GM21576 (cell line): Measurements from ENCODE around the gene NEDD8.

Source experiments
- ATAC-seq: cut with Tn5 transposase; IDR thresholded peaks from one replicate; pipeline ENCODE4 v1.9.1; 2021; ENCODE audit warnings: mild to moderate bottlenecking, moderate library complexity; ENCODE audit not compliant: unreplicated experiment

NEDD8 gene

DNA sequence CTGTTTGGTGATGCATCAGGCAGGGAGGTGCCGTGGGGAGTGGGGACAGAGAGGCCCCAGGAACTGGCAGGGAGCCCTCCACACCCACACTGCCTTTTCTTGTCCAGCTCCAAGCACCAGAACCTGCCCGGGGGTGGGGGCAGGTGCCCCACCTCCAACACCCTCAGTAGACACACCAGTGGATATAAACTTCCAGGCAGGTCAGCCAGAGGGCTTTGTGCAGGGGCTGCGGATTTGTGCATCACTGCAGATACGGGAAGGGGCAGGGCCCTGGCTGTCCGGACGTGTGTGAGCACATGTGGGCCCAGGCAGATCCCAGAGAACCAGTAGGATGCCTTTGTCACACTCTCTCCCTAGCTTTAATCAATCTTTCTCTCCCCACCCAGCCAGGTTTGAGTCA is 32.1 kb upstream of the NEDD8 start:
- ATAC-seq = no peak

DNA sequence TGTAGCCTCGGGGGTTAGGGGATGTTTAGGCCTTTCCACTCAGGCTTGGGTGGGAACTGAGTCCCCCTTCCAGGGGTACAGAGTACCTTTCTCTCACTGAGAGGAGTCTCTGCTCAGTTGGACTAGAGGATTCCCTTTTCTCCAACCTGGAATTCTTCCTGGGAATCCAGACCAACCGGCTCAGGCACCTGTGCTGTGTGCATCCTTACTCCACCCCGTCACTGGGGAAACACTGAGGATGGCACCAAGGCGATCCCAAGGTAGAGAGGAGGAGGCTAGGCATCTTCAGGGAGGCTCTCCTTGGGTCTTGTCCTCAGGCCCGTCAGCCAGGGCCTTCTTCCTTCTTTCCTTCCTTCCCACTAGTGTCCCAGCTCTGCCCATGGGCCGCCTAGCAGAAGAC is 31.7 kb upstream of the NEDD8 start:
- no peak for ATAC-seq

DNA sequence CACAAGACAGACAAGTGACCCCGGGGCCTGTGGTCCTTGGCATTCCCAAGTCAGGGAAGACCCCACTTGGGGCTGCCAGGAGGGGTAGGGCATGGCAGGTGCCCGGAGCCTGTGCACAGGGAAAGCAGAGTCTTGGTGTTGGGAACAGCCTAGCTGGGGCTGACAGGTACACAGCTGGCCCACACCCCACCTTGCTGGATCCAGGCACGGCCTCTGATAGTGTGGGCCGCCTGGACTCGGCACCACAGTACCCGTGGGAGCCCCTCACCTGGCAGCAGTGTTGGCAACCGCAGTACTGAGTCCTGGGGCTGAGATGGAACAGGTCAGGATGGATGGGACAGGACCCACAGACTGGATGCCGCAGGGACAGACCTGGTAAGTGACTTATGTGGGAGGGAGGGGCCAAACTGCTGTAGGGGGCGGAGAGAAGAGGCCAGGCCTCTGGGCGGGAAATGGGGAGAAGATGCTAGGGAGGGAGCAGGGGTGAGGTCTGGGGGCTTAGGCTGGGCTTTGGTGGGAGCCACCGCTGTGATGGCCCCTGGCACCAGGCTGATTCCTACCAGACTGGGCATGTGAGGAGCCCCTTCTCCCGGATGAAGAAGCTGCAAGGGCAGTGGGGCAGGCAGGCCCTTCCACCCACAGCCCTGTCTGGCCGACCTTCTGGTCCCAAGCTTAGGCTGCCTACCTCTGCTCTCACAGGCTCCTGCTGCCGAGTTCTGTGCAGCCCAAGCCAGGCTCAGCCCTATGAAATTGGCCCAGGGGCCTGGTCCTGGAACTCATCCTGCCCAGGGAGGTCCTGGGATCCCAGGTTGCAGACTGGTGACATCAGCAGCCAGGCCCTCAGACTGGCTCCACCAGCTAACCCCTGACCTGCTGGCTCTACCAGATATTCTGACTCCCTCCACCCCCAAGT is 30.9 kb upstream of the NEDD8 start, which contains the start of gene TGM1:
Gene TGM1, minus strand, starts transcription at position 357 of the 913 bp plus-strand sequence. CDS start 825 bp downstream, outside the sequence.
- no peak for ATAC-seq

DNA sequence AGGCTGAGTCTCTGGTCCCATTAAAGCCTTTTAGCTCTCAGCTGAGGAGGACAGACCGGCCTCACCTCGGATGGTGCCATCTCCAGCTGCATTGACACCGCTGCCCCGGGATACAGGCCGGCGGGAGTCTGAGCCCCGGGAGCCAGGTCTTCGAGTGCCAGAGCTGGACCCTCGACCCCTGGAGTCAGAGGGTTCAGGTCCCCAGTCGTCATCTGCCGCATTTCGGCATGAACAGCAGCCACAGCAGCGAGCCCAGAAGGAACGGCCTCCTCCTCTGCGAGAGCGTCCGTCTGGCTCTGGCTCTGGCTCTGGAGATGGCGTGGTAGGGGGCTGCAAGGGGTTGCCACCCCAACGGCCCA is 29.8 kb upstream of the NEDD8 start:
- no peak for ATAC-seq

DNA sequence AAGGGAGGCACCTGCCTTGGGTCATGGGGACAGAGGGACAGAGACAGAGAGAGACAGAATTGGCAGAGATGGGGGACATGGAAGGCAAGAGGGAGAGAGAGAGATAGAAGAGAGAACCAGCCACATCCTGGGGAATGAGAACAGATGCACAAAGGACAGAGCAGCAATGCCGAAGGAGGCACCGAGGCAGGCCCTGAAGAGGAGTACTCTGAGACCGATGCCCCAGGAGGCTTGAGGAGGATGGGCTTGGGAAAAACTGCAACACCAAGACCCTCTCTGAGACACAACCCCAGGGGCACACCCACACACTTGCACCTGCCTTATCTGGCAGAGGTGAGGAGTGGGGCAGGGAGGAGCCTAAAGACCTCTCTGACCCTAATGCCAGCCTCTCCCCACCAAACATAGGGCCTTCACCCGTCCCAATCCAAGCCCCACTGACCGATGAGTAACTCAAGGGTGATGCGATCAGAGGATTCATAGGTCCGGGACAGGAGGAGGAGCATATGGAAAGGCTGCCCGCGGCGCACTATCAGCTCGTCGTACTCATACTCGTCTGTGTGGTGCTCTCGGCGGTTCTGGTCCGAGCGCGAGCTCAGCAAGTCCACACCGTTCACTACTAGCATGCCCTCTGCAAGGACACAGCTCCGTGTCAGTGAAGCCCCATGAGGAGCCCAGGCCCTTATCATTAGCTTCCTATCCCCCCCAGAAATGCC is 29.2 kb upstream of the NEDD8 start:
- no peak for ATAC-seq

DNA sequence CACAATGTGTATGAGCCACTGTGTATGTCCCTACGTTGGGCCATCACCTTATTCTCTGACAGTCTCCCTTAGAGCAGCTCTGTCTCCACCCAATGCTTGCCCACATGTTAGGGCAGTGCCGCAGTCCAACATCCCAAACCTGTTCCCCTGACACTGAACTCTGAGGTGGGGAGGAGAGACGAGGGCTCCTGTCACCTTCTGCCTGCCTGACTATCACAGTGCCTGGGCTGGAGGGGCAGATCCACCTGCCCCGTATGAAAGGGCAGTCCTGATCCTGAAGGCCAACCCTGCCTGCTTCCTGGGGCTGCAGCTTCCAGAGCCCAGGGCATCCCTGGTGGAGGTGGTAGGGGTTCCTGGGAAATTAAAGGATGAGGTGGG is 28.6 kb upstream of the NEDD8 start:
- ATAC-seq = no peak

DNA sequence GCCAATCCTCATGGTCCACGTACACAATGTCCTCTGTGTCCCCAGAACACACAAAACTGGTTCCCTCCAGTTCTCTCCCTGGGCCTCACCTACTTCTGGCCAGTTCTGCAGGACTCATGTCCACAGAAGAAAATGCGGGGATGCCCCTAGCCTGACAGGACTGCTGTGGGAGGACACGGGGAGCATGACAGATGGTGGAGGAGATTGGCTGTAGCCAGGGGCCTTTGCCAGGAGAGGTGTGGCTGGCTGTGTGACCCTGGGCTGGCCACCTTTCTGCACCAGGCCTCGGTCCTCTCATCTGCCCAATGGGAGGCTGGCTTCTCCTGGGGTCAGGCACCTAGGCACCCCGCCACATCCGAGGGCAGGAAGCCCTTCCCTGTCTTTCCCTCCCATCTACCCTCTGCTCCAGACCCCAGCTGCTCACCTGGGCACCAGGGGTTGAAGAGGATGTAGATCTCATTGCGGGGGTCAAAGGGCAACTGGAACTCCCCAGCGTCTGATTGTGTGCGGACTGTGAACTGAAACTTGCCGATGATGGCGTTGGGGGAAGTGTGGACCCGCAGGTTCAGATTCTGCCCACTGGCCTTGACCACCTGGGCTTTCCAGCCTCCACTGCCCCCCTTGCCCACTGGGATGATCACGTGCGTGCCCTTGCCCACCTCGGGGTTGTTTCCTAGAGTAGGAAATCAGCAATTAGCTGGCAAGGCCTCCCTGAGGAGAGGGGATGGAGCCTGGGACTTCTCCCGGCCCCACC is 28.0 kb upstream of the NEDD8 start:
- no peak for ATAC-seq

DNA sequence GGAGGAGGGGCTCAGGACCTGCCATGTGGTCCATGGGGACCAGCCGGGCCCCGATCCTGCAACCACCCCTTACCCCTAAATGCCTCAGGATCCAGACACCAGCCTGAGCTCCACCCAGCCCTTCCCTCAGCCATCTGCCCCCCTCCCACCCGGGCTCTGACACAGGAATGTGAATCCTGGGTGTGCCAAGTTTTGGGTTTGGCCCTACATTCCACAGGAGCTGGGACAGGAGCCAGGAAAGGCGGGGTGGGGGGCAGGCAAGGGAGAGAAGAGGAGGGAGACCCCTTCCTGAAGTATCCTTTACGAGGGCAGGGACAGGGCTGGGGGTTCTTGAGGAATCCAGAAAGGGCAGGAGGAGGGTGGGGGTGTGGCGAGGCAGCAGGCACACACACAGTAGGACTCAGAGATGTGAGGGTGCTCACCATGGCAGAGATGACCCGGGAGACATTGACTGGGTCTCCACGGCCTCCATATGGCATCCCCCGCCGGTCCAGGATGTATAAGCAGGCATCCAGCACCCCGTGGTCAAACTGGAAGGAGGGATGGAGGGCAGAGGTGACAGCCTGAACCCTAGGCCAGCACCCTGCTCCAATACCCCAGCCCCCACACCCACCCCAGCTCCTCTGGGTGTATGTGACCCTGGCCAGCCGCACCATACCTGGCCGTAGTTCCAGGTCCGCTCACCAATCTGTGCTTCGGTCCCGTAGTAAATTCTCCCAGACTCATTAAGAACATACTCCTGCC is 27.3 kb upstream of the NEDD8 start:
- no peak for ATAC-seq

DNA sequence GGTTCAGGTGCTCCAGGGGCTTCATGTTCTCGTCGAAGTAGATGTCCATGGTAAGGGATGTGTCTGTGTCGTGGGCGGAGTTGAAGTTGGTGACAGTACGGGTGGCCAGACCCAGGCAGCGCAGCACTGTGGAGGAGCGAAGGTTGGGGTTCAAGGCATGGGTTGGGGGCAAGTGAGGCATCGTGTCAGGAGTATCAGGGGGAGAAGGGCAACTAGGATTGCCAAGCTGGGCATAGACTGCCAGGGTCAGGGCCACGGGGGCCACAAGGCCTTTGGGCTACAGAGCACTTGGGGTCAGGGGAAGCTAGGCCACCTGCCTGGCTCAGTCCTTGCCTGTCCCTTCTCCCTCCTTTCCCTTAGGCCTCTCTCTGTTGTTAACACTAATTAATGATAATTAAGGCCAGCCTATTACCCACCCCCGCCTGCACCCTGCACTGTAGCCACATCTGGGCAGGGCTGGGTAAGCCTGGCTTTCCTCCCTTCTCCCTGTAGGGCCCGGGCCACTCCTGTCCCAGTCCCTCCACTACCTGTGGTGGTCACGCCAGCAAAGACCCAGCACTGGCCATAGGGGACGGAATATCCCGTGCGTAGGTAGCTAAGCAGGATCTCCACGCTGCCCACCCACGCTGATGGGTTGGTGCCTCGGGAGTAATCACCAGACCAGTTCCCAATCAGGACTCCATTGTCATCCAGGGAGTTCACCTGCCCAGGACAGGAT is 26.5 kb upstream of the NEDD8 start:
- ATAC-seq = no peak

DNA sequence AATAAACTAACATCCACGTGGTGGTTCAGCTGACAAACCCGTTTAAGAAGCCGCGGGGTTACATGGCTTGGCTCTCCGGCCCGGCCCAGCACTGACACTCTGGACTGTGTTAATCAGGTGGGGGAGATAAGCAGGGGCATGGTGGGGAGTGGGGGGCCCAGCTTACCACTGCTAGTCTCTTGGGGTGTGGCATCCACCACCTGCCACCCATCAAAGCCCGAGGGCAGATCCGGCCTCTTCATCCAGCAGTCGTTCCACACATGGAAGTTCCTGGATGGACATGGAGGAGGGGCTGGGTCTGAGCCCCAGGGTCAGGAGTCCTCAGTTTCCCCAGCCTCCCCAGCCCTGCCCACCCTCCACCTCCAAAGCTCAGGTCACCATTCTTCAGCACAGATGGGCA is 26.0 kb upstream of the NEDD8 start:
- ATAC-seq = no peak

DNA sequence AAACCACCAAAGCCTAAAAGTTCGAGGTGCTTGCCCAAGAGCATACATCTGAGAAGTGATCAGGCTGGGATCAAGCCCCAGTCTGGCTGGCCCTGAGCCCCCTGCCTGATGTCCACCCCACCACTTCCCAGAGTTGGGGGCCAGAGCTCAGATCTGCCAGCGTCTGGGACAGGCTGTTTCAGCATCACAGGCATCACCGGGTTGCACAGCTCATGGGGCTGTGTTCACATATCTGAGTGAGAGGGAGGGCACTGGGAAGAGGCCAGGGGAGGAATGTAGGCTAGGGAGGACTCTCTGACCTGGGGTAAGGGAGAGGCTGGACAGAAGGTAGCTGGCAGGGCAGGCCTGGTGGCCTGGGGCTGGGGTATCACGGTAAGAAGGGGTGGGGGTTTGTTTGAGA is 24.8 kb upstream of the NEDD8 start:
- no peak for ATAC-seq

DNA sequence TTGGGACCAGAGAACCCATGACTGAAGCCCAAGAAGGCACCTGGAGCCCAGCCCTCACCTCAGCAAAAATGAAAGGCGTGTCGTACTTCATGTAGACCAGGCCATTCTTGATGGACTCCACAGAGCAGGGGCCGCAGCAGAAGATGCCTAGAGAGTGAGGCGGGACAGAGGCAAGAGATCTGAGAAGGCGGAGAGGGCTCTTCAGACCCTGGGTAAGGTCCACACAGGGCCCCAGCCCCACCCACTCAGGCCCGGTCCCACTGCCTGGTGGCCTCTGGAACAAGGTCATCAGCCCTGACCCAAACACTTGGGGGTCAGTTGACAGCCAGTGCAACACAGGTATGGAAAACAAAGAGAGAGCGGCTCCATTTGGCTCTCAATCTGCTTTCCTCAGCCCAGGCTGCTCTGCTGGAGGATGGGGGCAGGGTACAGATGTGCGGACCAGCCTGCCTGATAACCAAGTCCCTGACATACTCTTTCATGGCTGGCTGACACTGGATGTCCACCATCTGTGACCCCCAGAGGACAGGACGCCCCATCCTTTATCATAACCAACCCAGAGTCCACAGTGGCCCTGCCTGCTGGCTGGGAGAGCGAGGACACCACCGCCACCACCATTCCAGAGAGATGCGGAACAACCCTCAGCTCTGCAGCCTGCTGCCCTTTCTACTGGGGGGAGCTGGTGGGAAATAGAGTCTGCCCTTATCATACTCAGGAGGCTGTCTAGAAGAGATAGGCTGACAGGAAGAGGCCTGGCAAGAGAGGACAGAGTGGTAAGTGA is 24.0 kb upstream of the NEDD8 start:
- no peak for ATAC-seq

DNA sequence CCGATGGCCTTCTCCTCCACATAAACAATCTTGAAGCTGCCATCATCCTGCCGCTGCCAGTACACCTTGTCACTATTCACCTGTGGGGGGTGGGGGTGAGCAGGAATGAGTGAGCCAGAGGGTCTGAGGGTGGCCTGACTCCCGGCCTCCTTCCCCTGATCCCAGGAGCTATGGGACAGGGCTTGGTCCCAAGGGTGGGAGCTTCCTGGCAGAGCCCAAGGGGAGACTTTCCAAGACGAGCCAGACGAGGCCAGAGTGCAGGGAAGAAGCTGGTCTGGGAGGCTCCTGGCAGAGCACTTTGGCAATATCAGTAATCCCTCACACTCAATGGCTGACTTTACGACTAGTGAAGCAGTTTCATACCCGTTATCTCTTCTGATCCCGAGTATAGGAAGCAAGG is 23.3 kb upstream of the NEDD8 start:
- no peak for ATAC-seq

DNA sequence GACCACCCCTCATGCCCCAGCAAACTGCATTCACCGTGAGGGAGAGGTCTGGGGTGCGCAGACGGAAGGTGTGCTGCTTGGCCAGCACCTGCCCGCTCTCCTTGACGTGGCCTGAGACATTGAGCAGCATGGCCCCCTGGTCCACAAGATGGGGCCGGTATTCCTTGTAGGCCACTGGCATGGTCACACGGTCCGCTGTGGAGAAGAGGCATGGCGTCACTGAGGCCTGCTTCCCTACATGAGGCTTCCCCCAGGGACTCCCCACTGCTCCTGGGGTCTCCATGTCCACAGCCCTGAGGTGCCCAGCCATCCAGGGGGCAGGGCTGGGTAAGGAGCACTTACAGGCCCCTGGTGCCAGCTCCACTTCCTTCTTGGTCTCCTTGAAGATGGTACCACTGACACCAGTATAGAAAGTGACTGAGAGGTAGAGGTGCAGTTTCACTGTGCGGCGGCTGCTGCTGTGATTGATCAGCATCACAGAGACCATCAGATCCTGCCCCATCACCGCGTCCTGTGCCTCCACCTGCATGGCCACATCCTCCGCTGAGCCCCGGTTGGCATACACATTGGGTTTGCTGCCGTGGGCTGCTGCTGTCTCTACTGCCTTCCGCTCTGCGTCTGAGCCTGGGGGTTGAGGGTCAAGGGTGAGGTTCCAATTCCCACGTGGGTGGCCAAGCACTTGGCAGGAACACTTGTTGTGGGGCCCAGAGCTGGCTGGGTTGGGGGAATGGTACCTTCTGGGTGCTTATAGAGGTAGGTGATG is 22.6 kb upstream of the NEDD8 start:
- ATAC-seq = no peak

DNA sequence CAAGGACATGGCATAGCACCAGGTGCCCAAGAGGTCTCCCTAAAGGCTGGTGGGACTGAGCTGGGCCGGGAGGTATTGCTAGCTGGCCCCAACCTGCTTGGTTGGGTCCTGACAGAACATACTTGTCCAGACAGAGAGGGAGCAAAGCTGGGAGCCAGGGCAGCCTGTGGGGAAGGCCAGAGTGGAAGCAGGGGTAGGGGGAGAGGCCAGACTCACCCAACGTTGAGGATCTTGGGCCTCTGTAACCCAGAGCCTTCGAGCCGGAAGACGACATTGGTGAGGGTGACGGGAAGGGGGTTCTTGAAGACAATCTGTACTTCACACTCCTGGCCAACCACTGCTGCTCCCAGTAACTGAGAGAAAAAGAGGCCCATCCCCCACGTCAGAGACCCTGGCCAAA is 21.8 kb upstream of the NEDD8 start:
- ATAC-seq = no peak

DNA sequence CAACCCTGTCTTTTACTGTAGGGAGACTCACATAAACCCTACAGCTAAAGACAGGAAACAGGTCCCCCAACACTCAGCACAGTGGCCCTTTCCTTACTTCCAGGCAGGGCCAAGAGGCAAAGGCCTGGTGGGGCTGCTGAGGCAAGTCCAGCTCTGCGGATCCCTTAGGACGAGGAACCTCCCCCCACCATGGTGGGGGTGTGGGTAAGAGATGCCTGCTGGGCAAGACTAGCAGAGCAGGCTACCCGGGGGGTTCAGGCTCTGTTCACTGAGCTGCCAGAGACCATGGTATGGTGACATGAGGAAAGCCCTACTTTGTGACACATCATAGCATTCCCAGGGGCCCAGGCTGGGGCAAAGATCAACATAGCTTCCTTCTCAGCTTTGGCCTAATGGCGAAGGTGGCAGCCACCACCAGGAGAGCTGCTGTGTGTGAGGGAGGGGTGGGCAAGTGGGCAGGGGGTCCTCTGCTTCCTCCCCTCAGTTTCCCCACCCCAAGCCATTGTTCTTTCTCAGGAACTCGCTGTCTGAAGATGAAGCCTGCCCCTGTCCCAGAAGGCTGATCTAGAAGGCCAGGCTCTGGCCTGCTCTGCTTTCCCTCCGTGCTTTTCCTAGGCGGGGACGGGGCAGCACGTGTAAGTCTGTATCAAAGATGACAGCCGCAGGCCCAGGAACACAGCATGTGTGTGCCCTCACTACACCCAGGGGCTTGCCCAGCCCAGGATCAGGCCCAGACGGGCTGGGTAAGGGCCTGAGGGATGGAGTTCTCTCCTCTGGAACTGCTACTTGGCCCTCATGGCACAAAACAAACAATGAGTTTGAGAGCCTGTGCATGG is 20.3 kb upstream of the NEDD8 start:
- ATAC-seq = no peak

DNA sequence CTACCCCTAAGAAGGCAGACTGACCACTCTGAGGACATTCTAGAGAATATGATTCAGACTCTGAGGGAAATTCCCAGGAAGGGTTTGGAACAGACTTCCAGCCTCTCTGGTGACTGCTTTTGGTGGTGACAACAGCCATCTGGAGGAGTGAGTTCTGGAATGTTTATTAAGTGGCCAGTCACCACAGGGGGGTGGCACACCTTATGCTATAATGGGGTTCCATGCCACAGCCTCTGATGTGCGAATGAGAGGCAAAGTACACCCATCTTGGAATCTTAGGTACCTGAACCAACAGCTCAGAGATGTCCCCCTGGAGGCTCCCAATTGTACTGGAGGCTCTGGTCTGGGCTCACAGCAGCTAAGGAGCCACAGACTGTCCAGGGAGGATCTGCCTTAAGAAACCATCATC is 19.7 kb upstream of the NEDD8 start:
- ATAC-seq = no peak

DNA sequence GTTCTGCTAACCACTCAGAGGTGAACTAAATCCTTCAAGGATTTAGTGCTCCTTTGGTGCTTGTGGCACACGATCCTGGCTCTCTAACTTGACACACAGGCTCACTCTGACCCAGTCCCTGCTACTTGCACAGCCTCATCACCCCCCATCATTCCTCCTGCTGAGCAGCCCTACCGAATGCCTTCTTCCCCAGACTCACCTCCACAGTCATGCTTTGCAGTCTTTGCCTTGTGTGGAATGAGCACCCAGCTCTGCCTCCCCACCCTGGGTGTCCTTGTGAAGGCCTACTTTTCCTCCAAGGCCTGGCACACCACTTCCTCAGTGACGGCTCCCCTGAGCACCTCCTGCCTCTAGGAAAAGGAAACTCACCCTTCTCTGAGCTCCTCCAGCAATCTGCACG is 18.2 kb upstream of the NEDD8 start:
- ATAC-seq = no peak
